Stimulated activated naive CD8-positive, alpha-beta T cell treated with anti-CD3 and anti-CD28 coated beads, Interleukin-15, Interleukin-2, amounts not matched to agents 100 ng/mL and 50 ng/mL, for 24 hours (primary cell): ENCODE data around the gene ZNF627.
"Not testable (repeated sequence)": the region's sequence is repeated elsewhere in the genome, so short reads cannot be mapped to it uniquely, and the experiment has no call there.

Source experiments
- H3K27ac Mint-ChIP-seq: one replicate; pipeline ENCODE4 v1.8.0; 2021; ENCODE audit warnings: mild to moderate bottlenecking, mixed read lengths
- H3K27me3 Mint-ChIP-seq: one replicate; pipeline ENCODE4 v1.8.0; 2021; ENCODE audit warnings: mixed read lengths
- H3K36me3 Mint-ChIP-seq: one replicate; pipeline ENCODE4 v1.8.0; 2021; ENCODE audit warnings: low read depth, mixed read lengths
- H3K4me1 Mint-ChIP-seq: one replicate; pipeline ENCODE4 v1.8.0; 2021; ENCODE audit warnings: low read depth, mixed read lengths
- H3K4me3 Mint-ChIP-seq: one replicate; pipeline ENCODE4 v1.8.0; 2021; ENCODE audit warnings: mild to moderate bottlenecking, mixed read lengths
- H3K9me3 Mint-ChIP-seq: one replicate; pipeline ENCODE4 v1.8.0; 2021; ENCODE audit warnings: mixed read lengths

The ZNF627 gene

DNA sequence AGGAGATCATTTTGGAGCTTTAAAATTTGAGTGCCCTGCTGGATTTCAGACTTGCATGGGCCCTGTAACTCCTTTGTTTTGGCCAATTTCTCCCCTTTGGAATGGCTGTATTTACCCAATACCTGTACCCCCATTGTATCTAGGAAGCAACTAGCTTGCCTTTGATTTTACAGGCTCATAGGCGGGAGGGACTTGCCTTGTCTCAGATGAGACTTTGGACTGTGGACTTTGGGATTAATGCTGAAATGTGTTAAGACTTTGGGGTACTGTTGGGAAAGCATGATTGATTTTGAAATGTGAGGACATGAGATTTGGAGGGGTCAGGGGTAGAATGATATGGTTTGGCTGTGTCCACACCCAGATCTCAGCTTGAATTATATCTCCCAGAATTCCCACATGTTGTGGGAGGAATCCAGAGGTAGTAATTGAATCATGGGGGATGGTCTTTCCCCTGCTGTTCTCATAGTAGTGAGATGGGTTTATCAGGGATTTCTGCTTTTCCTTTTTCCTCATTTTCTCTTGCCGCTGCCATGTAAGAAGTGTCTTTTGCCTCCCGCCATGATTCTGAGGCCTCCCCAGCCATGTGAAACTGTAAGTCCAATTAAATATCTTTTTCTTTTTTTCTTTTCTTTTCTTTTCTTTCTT is 36.9 kb downstream of the ZNF627 start:
- H3K4me3 Mint-ChIP-seq, H3K9me3 Mint-ChIP-seq: not testable (repeated sequence)

DNA sequence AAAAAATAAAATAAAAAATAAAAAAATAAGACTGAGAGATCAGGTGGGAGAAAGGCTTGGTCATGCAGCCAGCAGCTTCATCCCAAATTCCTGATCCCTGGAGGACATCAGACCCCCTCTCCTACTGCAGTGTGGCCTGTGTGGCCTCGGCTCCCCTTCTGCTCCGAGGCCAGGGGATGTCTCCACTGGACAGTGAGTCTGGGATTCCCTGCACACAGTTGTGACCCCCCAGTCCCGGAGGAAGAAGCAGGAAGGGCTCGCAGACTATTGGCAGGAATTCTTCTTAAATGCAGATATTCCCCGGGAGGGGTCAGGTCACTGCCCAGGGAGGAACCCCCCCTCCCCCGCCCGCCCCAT is 41.9 kb downstream of the ZNF627 start:
- peaks cover 16% of the 10 kb centered on the region for H3K27me3 Mint-ChIP-seq
- H3K4me3 Mint-ChIP-seq = peak overlapping the region; percentile 78
- H3K4me1 Mint-ChIP-seq = no peaks in the 10 kb centered on the region
- H3K9me3 Mint-ChIP-seq = no peaks in the 10 kb centered on the region
- no peaks in the 10 kb centered on the region for H3K36me3 Mint-ChIP-seq
- H3K27ac Mint-ChIP-seq = no peak overlapping the region

More for the DNA sequence above, 36.9 kb downstream of the ZNF627 start:
- H3K27me3 Mint-ChIP-seq, H3K27ac Mint-ChIP-seq, H3K36me3 Mint-ChIP-seq, H3K4me1 Mint-ChIP-seq: not testable (repeated sequence)

DNA sequence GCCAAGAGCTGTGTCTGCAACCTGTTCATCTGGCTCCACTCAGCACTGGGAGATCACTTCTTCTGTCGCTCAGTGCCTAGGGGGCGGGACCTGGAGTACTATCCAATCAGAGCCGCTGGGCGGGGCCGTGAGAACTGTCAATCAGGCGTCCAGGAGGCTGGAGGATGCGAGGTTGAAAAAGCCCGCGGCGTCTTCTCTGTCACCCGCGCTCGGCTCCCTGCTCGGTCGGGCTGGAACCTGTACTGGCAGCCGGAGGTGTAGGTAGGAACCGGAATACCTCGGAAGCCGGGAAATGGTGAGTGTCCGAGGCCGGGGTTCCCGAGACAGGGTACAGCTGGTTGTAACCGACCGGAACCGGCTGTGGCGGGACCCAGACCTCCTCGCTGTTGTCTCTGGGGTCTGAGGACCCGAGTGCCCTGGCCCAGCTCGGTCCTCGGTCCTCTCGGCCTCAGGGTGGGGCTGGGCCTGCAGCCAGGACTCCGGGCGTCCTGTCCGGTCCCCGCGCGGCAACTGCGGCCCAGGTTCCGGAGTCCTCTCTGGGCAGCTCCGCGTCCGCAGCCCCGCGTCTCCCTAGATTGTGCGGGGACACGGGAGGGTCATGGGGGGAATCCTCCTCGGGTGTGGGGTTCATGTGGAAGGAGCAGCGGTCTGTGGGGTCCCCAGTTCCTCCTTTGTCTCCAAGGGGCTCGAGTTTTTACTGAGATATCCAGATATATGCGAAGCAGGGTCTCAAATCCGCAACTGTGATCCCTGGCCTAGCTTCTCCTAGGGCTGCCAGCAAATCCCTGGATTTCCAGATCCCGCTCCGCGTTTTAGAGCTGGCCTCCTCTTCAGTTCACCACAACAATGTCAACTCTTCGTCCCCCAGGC is 42.6 kb downstream of the ZNF627 start:
- no peak overlapping the region for H3K27ac Mint-ChIP-seq
- H3K9me3 Mint-ChIP-seq = no peaks in the 10 kb centered on the region
- H3K4me3 Mint-ChIP-seq = peak overlapping the region; percentile 78
- peaks cover 16% of the 10 kb centered on the region for H3K27me3 Mint-ChIP-seq
- no peaks in the 10 kb centered on the region for H3K4me1 Mint-ChIP-seq
- no peaks in the 10 kb centered on the region for H3K36me3 Mint-ChIP-seq

DNA sequence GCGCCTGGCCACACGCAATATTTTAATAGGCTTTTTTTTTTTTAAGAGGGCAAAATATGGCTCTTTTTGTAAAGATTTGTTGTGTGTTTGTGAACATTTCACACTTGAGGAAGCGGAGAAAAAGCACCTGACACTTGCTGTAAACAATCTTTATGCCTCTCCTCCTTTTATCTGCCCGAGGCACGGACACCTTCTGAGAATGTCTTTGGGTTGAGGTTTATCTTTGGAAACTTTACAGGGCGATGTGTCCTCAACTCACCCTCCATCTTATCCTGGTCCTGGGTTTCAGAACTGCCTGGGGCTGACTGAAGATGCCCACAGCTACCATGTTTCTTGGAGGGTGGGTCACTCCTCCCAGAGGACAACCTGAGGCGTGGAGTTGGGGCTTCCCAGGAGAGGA is 44.0 kb downstream of the ZNF627 start:
- peaks cover 16% of the 10 kb centered on the region for H3K27me3 Mint-ChIP-seq
- H3K36me3 Mint-ChIP-seq = no peaks in the 10 kb centered on the region
- no peaks in the 10 kb centered on the region for H3K9me3 Mint-ChIP-seq
- no peaks in the 10 kb centered on the region for H3K4me1 Mint-ChIP-seq
- H3K4me3 Mint-ChIP-seq = no peak overlapping the region
- no peak overlapping the region for H3K27ac Mint-ChIP-seq

DNA sequence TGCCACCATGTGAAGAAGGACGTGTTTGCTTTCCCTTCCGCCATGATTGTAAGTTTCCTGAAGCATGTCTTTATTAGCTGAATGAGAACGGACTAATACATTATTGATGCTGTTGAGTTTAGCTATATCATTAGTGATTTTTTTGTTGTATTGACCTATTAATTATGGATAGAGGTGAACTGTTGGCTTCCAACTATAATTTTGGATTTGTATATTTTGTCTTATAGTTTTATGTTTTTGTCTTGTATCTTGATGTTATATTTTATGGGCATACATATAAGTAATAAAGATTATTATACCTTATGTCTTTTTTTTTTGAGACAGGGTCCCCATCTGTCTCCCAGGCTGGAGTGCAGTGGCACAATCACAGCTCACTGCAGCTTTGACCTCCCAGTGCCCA is 45.6 kb downstream of the ZNF627 start:
- Mint-ChIP-seq H3K9me3 (no peaks in the 10 kb centered on the region), H3K27ac (no peak overlapping the region), H3K4me1 (no peaks in the 10 kb centered on the region), H3K4me3 (no peak overlapping the region), H3K36me3 (no peaks in the 10 kb centered on the region), H3K27me3 (peaks cover 16% of the 10 kb centered on the region)

DNA sequence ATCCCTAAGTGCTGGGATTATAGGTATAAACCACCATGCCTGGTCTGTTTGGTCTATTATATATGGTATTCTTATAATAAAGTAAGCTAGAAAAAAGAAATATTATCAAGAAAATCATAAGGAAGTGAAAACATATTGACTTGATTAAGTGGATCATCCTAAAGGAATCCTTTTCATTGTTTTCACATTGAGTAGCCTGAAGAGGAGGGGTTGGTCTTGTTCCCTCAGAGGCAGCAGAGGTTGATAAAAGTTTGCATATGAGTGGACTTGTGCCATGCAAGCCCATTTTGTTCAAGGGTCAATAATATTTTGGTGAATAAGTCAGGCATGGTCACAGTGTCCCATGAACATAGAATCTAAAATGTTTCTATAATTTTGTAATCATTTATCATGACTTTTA is 52.7 kb downstream of the ZNF627 start:
- H3K36me3 Mint-ChIP-seq = peaks cover 18% of the 10 kb centered on the region
- H3K27ac Mint-ChIP-seq = no peak overlapping the region
- peaks cover 26% of the 10 kb centered on the region for H3K9me3 Mint-ChIP-seq
- no peaks in the 10 kb centered on the region for H3K27me3 Mint-ChIP-seq
- no peaks in the 10 kb centered on the region for H3K4me1 Mint-ChIP-seq
- H3K4me3 Mint-ChIP-seq = no peak overlapping the region

DNA sequence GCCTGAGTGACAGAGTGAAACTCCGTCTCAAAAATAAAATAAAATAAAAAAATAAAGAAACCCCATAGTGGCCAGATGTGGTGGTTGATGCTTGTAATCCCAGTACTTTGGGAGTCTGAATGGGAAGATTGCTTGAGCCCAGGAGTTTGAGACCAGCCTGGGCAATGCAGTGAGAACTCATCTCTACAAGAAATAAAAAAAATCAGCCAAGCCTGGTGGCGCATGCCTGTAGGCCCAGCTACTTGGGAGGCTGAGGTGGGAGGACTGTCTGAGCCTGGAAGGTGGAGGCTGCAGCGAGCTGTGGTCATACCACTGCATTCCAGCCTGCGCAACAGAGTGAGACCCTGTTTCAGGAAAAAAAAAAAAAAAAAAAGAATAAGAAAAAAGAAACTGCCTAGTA is 53.8 kb downstream of the ZNF627 start:
- Mint-ChIP-seq H3K36me3 (peaks cover 18% of the 10 kb centered on the region), H3K27me3 (peaks cover 3% of the 10 kb centered on the region), H3K4me3 (no peak overlapping the region), H3K4me1 (no peaks in the 10 kb centered on the region), H3K27ac (no peak overlapping the region), H3K9me3 (peaks cover 26% of the 10 kb centered on the region)

DNA sequence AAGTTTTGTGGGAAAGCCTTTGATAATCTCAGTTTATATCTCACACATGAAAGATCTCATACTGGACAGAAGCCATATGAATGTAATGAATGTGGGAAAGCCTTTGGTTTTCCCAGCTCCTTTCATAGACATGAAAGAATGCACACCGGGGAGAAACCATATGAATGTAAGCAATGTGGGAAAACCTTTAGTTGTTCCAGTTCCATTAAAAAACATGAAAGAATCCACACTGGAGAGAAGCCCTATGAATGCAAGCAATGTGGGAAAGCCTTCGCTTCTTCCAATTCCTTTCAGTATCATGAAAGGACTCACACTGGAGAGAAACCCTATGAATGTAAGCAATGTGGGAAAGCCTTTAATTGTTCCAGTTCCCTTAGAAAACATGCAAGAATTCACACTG is 54.8 kb downstream of the ZNF627 start:
- peaks cover 9% of the 10 kb centered on the region for H3K27me3 Mint-ChIP-seq
- peaks cover 26% of the 10 kb centered on the region for H3K9me3 Mint-ChIP-seq
- H3K27ac Mint-ChIP-seq = no peak overlapping the region
- H3K4me1 Mint-ChIP-seq = no peaks in the 10 kb centered on the region
- peaks cover 18% of the 10 kb centered on the region for H3K36me3 Mint-ChIP-seq
- H3K4me3 Mint-ChIP-seq = no peak overlapping the region

DNA sequence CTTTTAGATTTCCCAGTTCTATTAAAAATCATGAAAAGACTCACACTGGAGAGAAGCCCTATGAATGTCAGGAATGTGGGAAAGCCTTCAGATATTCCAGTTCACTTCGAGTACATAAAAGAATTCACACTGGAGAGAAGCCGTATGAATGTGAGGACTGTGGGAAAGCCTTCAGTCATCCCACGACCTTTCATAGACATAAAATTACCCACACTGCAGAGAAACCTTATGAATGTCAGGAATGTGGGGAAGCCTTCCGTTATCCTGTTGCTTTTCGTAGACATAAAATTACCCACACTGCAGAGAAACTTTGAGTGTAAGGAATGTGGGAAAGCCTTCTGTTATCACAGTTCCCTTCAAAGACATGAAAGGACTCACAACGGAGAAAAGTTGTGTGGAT is 55.2 kb downstream of the ZNF627 start:
- Mint-ChIP-seq H3K36me3 (peaks cover 18% of the 10 kb centered on the region), H3K4me1 (no peaks in the 10 kb centered on the region), H3K27ac (no peak overlapping the region), H3K9me3 (peaks cover 26% of the 10 kb centered on the region), H3K27me3 (peaks cover 9% of the 10 kb centered on the region), H3K4me3 (no peak overlapping the region)

DNA sequence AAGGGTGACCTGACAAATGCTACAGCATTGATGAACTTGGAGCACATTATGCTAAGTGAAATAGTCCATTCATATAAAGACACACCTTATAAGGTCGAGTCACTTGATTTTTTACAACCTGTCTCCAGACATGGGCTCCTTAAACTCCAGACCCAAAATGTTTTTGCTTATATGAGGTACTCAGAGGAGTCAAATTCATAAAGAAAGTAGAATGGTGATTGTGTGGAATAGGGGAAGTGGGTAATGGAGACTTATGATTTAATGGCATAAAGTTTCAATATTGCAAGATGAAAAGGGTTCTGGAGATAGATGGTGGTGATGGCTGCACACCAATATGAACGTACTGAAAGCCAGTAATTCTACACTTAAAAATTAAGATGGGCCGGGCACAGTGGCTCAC is 59.3 kb downstream of the ZNF627 start:
- Mint-ChIP-seq H3K9me3 (peaks cover 23% of the 10 kb centered on the region), H3K36me3 (peaks cover 15% of the 10 kb centered on the region), H3K27me3 (peaks cover 9% of the 10 kb centered on the region), H3K27ac (no peak overlapping the region), H3K4me3 (no peak overlapping the region), H3K4me1 (no peaks in the 10 kb centered on the region)

DNA sequence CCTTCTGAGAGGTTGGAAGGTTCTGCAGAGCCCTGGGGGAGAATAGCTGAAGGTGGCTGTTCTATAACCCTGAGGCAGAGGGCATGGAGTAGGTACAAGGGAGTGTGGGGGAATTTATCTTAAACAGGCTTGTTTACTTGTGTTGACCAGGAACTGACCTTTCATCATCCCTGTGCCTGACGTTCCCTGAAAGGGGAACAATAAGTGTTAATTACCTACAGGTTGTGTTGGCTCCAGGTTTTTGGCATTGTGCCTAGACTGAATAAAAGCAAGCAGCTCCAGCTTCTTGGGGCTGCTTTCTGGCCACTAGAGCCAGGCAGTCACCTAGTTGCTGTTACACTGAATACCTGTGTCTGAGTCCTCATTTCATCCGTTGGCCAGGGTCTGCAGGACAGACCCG is 60.0 kb downstream of the ZNF627 start:
- peaks cover 7% of the 10 kb centered on the region for H3K36me3 Mint-ChIP-seq

DNA sequence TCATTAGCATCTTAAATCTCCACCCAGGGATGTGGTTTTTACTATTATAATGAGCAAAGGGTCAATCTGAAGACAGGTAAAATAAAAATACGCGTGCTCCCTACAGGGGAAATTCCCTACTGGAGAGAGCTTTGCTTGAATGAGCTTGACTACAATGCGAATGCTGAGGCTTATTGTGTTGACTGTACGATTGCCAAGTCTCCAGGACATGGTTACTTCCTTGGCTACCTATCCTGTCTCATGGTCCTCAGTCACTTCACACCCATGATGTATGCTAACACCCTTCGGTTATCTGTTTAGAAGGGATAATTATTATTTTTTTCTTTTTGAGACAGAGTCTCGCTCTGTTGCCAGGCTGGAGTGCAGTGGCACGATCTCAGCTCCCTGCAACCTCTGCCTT is 61.7 kb downstream of the ZNF627 start:
- Mint-ChIP-seq H3K36me3 (peaks cover 3% of the 10 kb centered on the region), H3K4me1 (no peaks in the 10 kb centered on the region), H3K4me3 (no peak overlapping the region), H3K27me3 (peaks cover 9% of the 10 kb centered on the region), H3K9me3 (peaks cover 3% of the 10 kb centered on the region), H3K27ac (no peak overlapping the region)

More for the DNA sequence above, 60.0 kb downstream of the ZNF627 start:
- H3K9me3 Mint-ChIP-seq = peaks cover 16% of the 10 kb centered on the region
- H3K4me3 Mint-ChIP-seq = no peak overlapping the region
- no peaks in the 10 kb centered on the region for H3K4me1 Mint-ChIP-seq
- peaks cover 9% of the 10 kb centered on the region for H3K27me3 Mint-ChIP-seq
- H3K27ac Mint-ChIP-seq = no peak overlapping the region

DNA sequence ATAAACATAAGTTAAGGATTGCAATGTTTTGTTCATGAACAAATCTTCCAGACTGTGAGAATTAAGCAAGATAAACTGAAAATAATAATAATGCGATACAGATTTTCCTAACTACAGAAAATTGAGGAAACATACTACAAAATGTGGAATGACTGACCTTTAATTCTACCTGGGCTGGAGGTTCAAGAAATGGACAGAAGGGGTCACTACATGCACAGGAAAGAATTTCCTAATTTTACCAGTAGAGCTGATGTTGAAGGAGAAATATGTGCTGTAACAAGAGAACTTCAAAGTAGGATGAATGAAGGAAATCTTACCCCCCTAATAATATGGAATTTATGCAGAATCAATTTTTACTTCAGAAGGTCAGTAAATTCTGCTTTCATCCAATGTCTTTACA is 62.3 kb downstream of the ZNF627 start:
- H3K4me3 Mint-ChIP-seq = no peak overlapping the region

DNA sequence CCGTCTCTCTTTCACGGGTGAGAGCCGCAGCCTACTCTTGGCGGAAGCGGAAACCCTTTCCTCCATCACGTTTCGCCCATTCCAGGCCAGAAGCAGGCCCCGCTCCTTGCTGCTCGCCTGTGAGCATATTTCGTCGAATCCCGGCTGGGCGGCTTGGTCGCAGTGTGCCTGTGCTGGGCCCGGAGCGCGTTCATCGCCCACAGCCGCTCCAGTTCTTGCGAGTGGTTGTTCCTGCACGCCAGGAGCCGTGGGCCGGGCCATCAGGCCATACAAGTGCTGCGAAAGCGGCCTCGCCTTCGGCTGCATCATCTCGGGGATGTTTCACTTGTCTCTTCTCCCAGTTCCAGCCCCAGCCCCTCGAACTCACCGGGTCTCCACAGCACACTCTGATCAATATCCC is 65.0 kb downstream of the ZNF627 start:
- Mint-ChIP-seq H3K9me3 (no peaks in the 10 kb centered on the region), H3K36me3 (no peaks in the 10 kb centered on the region), H3K27ac (no peak overlapping the region), H3K27me3 (no peaks in the 10 kb centered on the region), H3K4me1 (no peaks in the 10 kb centered on the region), H3K4me3 (no peak overlapping the region)

More for the DNA sequence above, 62.3 kb downstream of the ZNF627 start:
- Mint-ChIP-seq H3K27me3 (peaks cover 9% of the 10 kb centered on the region), H3K27ac (no peak overlapping the region), H3K36me3 (peaks cover 2% of the 10 kb centered on the region), H3K9me3 (peaks cover 2% of the 10 kb centered on the region), H3K4me1 (no peaks in the 10 kb centered on the region)

DNA sequence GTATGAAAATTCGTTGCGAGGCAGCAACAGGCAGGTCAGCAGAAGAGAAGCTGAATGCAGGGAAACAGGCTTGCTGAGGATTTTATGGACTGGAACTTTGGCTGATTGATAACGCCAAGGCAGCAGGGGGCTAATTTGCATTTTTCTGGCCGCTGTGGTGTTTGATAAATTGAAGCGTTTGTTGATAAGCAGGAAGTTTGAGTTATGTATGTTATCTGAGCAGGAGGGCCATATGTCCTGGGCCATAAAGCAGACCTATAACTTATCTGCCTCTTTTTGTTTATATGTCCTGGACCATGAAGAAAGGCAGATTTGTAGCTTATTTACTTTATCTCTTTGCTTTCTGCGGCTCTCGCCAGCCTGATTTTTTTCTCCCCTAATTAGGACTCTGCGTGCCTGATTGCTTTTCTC is 65.9 kb downstream of the ZNF627 start:
- Mint-ChIP-seq H3K27ac (no peak overlapping the region), H3K36me3 (no peaks in the 10 kb centered on the region), H3K4me1 (no peaks in the 10 kb centered on the region), H3K27me3 (no peaks in the 10 kb centered on the region), H3K4me3 (no peak overlapping the region), H3K9me3 (no peaks in the 10 kb centered on the region)
